ENCODE results near the gene NHS.
"Not testable (repeated sequence)": the region's sequence is repeated elsewhere in the genome, so short reads cannot be mapped to it uniquely, and the experiment has no call there.

NHS gene

GRCh38 chrX:17554914-17555313 lies 179.9 kb downstream of the NHS start:
- H3K27me3 ChIP-seq (ENCODE audit: insufficient read depth, low read length): no peaks in the 10 kb centered on the region
- no peak overlapping the region for H3K4me3 ChIP-seq (ENCODE audit: low read depth, low read length)
- no peaks in the 10 kb centered on the region for H3K79me2 ChIP-seq (ENCODE audit: control insufficient read depth, insufficient read depth, low read length, unreplicated experiment)
- H2AFZ ChIP-seq (ENCODE audit: low read length, unreplicated experiment): no peak overlapping the region
- H3K4me1 ChIP-seq (ENCODE audit: control insufficient read depth, insufficient read depth, low read length, unreplicated experiment): peaks cover 52% of the 10 kb centered on the region
- no peak overlapping the region for H3K27ac ChIP-seq (ENCODE audit: low read depth, low read length)
- no peaks in the 10 kb centered on the region for H3K36me3 ChIP-seq (ENCODE audit: insufficient read depth, low read length)

GRCh38 chrX:17555846-17556245 lies 180.8 kb downstream of the NHS start:
- H3K27me3 ChIP-seq (ENCODE audit: insufficient read depth, low read length): no peaks in the 10 kb centered on the region
- no peak overlapping the region for H3K27ac ChIP-seq (ENCODE audit: low read depth, low read length)
- H3K4me3 ChIP-seq (ENCODE audit: low read depth, low read length): no peak overlapping the region
- no peaks in the 10 kb centered on the region for H3K36me3 ChIP-seq (ENCODE audit: insufficient read depth, low read length)
- H3K4me1 ChIP-seq (ENCODE audit: control insufficient read depth, insufficient read depth, low read length, unreplicated experiment): peaks cover 60% of the 10 kb centered on the region
- no peaks in the 10 kb centered on the region for H3K79me2 ChIP-seq (ENCODE audit: control insufficient read depth, insufficient read depth, low read length, unreplicated experiment)
- no peak overlapping the region for H2AFZ ChIP-seq (ENCODE audit: low read length, unreplicated experiment)

- Histone ChIP-seq H3K79me2 (ENCODE audit: control insufficient read depth, insufficient read depth, low read length, unreplicated experiment) (no peaks in the 10 kb centered on the region), H3K27ac (ENCODE audit: low read depth, low read length) (peak overlapping the region; percentile 70), H3K4me1 (ENCODE audit: control insufficient read depth, insufficient read depth, low read length, unreplicated experiment) (peaks cover 47% of the 10 kb centered on the region), H2AFZ (ENCODE audit: low read length, unreplicated experiment) (peak overlapping the region; percentile 50), H3K27me3 (ENCODE audit: insufficient read depth, low read length) (no peaks in the 10 kb centered on the region), H3K36me3 (ENCODE audit: insufficient read depth, low read length) (no peaks in the 10 kb centered on the region), H3K4me3 (ENCODE audit: low read depth, low read length) (peak overlapping the region; percentile 42)
Measured at GRCh38 chrX:17559728-17560379, 184.9 kb downstream of the NHS start.

- Histone ChIP-seq H2AFZ (ENCODE audit: low read length, unreplicated experiment) (peak overlapping the region; percentile 50), H3K27me3 (ENCODE audit: insufficient read depth, low read length) (no peaks in the 10 kb centered on the region), H3K27ac (ENCODE audit: low read depth, low read length) (peak overlapping the region; percentile 70), H3K36me3 (ENCODE audit: insufficient read depth, low read length) (no peaks in the 10 kb centered on the region), H3K4me3 (ENCODE audit: low read depth, low read length) (peak overlapping the region; percentile 42), H3K4me1 (ENCODE audit: control insufficient read depth, insufficient read depth, low read length, unreplicated experiment) (peaks cover 47% of the 10 kb centered on the region), H3K79me2 (ENCODE audit: control insufficient read depth, insufficient read depth, low read length, unreplicated experiment) (no peaks in the 10 kb centered on the region)
Measured at GRCh38 chrX:17560385-17560784, 185.4 kb downstream of the NHS start.

GRCh38 chrX:17563076-17563475 lies 188.1 kb downstream of the NHS start:
- peaks cover 51% of the 10 kb centered on the region for H3K4me1 ChIP-seq (ENCODE audit: control insufficient read depth, insufficient read depth, low read length, unreplicated experiment)
- H3K27me3 ChIP-seq (ENCODE audit: insufficient read depth, low read length): no peaks in the 10 kb centered on the region
- H3K4me3 ChIP-seq (ENCODE audit: low read depth, low read length): no peak overlapping the region
- no peak overlapping the region for H3K27ac ChIP-seq (ENCODE audit: low read depth, low read length)
- H3K79me2 ChIP-seq (ENCODE audit: control insufficient read depth, insufficient read depth, low read length, unreplicated experiment): no peaks in the 10 kb centered on the region
- no peak overlapping the region for H2AFZ ChIP-seq (ENCODE audit: low read length, unreplicated experiment)
- H3K36me3 ChIP-seq (ENCODE audit: insufficient read depth, low read length): no peaks in the 10 kb centered on the region

- H3K4me3 ChIP-seq (ENCODE audit: low read depth, low read length): no peak overlapping the region
- no peaks in the 10 kb centered on the region for H3K79me2 ChIP-seq (ENCODE audit: control insufficient read depth, insufficient read depth, low read length, unreplicated experiment)
- H3K27ac ChIP-seq (ENCODE audit: low read depth, low read length): no peak overlapping the region
- H3K36me3 ChIP-seq (ENCODE audit: insufficient read depth, low read length): no peaks in the 10 kb centered on the region
- H3K4me1 ChIP-seq (ENCODE audit: control insufficient read depth, insufficient read depth, low read length, unreplicated experiment): peaks cover 52% of the 10 kb centered on the region
- H2AFZ ChIP-seq (ENCODE audit: low read length, unreplicated experiment): no peak overlapping the region
- no peaks in the 10 kb centered on the region for H3K27me3 ChIP-seq (ENCODE audit: insufficient read depth, low read length)
Measured at GRCh38 chrX:17563515-17563914, 188.5 kb downstream of the NHS start.

- no peak overlapping the region for H3K4me3 ChIP-seq (ENCODE audit: low read depth, low read length)
- no peaks in the 10 kb centered on the region for H3K27me3 ChIP-seq (ENCODE audit: insufficient read depth, low read length)
- peaks cover 46% of the 10 kb centered on the region for H3K4me1 ChIP-seq (ENCODE audit: control insufficient read depth, insufficient read depth, low read length, unreplicated experiment)
- no peaks in the 10 kb centered on the region for H3K79me2 ChIP-seq (ENCODE audit: control insufficient read depth, insufficient read depth, low read length, unreplicated experiment)
- H3K27ac ChIP-seq (ENCODE audit: low read depth, low read length): peak overlapping the region; percentile 45; the same call in 1 of the 2 replicates
- no peak overlapping the region for H2AFZ ChIP-seq (ENCODE audit: low read length, unreplicated experiment)
- H3K36me3 ChIP-seq (ENCODE audit: insufficient read depth, low read length): no peaks in the 10 kb centered on the region
Measured at GRCh38 chrX:17564689-17565409, 189.8 kb downstream of the NHS start.

- Histone ChIP-seq H3K79me2 (ENCODE audit: control insufficient read depth, insufficient read depth, low read length, unreplicated experiment) (no peaks in the 10 kb centered on the region), H3K27me3 (ENCODE audit: insufficient read depth, low read length) (no peaks in the 10 kb centered on the region), H3K27ac (ENCODE audit: low read depth, low read length) (0 out of 2 replicates have a peak overlapping the region, but pooled peaks have one; percentile 26), H3K4me1 (ENCODE audit: control insufficient read depth, insufficient read depth, low read length, unreplicated experiment) (peaks cover 35% of the 10 kb centered on the region), H2AFZ (ENCODE audit: low read length, unreplicated experiment) (no peak overlapping the region), H3K4me3 (ENCODE audit: low read depth, low read length) (no peak overlapping the region), H3K36me3 (ENCODE audit: insufficient read depth, low read length) (no peaks in the 10 kb centered on the region)
Measured at GRCh38 chrX:17566740-17567139, 191.7 kb downstream of the NHS start.

- no peaks in the 10 kb centered on the region for H3K79me2 ChIP-seq (ENCODE audit: control insufficient read depth, insufficient read depth, low read length, unreplicated experiment)
- peak overlapping the region; percentile 38 for H2AFZ ChIP-seq (ENCODE audit: low read length, unreplicated experiment)
- peak overlapping the region; percentile 26; the same call in 1 of the 2 replicates for H3K27ac ChIP-seq (ENCODE audit: low read depth, low read length)
- H3K36me3 ChIP-seq (ENCODE audit: insufficient read depth, low read length): no peaks in the 10 kb centered on the region
- no peak overlapping the region for H3K4me3 ChIP-seq (ENCODE audit: low read depth, low read length)
- no peaks in the 10 kb centered on the region for H3K27me3 ChIP-seq (ENCODE audit: insufficient read depth, low read length)
- peaks cover 35% of the 10 kb centered on the region for H3K4me1 ChIP-seq (ENCODE audit: control insufficient read depth, insufficient read depth, low read length, unreplicated experiment)
Measured at GRCh38 chrX:17567187-17567586, 192.2 kb downstream of the NHS start.

- Histone ChIP-seq H3K27ac (ENCODE audit: low read depth, low read length) (no peak overlapping the region), H3K4me3 (ENCODE audit: low read depth, low read length) (no peak overlapping the region), H3K36me3 (ENCODE audit: insufficient read depth, low read length) (no peaks in the 10 kb centered on the region), H3K4me1 (ENCODE audit: control insufficient read depth, insufficient read depth, low read length, unreplicated experiment) (peaks cover 35% of the 10 kb centered on the region), H2AFZ (ENCODE audit: low read length, unreplicated experiment) (peak overlapping the region; percentile 38), H3K79me2 (ENCODE audit: control insufficient read depth, insufficient read depth, low read length, unreplicated experiment) (no peaks in the 10 kb centered on the region), H3K27me3 (ENCODE audit: insufficient read depth, low read length) (no peaks in the 10 kb centered on the region)
Measured at GRCh38 chrX:17567821-17568220, 192.8 kb downstream of the NHS start.

- H3K79me2 ChIP-seq (ENCODE audit: control insufficient read depth, insufficient read depth, low read length, unreplicated experiment); H3K36me3 ChIP-seq (ENCODE audit: insufficient read depth, low read length); H3K27ac ChIP-seq (ENCODE audit: low read depth, low read length); H3K4me3 ChIP-seq (ENCODE audit: low read depth, low read length); H3K27me3 ChIP-seq (ENCODE audit: insufficient read depth, low read length); H2AFZ ChIP-seq (ENCODE audit: low read length, unreplicated experiment): not testable (repeated sequence)
- H3K4me1 ChIP-seq (ENCODE audit: control insufficient read depth, insufficient read depth, low read length, unreplicated experiment): peaks cover 31% of the 10 kb centered on the region
Measured at GRCh38 chrX:17568804-17569203, 193.8 kb downstream of the NHS start.
